OCI-LY1 (cell line): Measurements from ENCODE around the gene SUSD6.

Experiments used
- EZH2 ChIP-seq: fragments of 200-600 bp; sonication (generic), shearing (Covaris generic); IDR thresholded peaks from 2 replicates; pipeline ENCODE4 v1.8.0; 2017; ENCODE audit warnings: borderline replicate concordance, mixed run types, mild to moderate bottlenecking, antibody characterized with exemption, low read length, moderate library complexity, mixed read lengths
- TF ChIP-seq, protein P1 (sequence below): fragments of 200-600 bp; sonication (generic), shearing (Covaris generic); IDR thresholded peaks from 2 replicates; pipeline ENCODE4 v1.5.1; 2017; ENCODE audit warnings: mild to moderate bottlenecking, antibody characterized with exemption, low read length, moderate library complexity, mixed read lengths

DNA sequence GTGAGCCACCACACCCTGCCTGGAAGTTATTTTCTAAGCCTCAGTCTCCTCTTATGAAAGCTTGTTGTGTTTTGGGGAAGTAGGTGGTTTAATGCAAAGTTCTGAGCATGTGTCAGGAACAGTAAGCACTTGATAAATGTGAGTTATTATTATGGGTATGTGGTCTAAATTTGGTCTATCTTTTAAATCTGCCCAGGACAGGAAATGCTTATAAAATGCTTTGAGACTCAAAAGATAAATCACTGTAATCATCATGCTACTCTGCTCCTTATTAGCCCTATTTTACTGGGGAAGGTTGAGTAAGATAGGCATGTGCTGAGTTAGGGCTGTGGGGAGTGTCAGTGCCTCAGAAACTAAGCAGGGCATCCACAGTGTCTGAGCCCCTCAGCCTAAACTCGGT lies 142.5 kb downstream of the SUSD6 start:
- TF ChIP-seq, protein P1, sequence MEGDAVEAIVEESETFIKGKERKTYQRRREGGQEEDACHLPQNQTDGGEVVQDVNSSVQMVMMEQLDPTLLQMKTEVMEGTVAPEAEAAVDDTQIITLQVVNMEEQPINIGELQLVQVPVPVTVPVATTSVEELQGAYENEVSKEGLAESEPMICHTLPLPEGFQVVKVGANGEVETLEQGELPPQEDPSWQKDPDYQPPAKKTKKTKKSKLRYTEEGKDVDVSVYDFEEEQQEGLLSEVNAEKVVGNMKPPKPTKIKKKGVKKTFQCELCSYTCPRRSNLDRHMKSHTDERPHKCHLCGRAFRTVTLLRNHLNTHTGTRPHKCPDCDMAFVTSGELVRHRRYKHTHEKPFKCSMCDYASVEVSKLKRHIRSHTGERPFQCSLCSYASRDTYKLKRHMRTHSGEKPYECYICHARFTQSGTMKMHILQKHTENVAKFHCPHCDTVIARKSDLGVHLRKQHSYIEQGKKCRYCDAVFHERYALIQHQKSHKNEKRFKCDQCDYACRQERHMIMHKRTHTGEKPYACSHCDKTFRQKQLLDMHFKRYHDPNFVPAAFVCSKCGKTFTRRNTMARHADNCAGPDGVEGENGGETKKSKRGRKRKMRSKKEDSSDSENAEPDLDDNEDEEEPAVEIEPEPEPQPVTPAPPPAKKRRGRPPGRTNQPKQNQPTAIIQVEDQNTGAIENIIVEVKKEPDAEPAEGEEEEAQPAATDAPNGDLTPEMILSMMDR = no peak
- no peak for TF ChIP-seq EZH2
